ENCODE data around the gene PSMA7. TPM values are rescaled to one million over a fixed set of nuclear protein-coding genes. Genes with fewer than 3 reads are reported as not detected.
"Not testable (repeated sequence)": the region's sequence is repeated elsewhere in the genome, so short reads cannot be mapped to it uniquely, and the experiment has no call there.

Gene PSMA7
- total RNA-seq, 1 donor from 2014 or later: 318 TPM

DNA sequence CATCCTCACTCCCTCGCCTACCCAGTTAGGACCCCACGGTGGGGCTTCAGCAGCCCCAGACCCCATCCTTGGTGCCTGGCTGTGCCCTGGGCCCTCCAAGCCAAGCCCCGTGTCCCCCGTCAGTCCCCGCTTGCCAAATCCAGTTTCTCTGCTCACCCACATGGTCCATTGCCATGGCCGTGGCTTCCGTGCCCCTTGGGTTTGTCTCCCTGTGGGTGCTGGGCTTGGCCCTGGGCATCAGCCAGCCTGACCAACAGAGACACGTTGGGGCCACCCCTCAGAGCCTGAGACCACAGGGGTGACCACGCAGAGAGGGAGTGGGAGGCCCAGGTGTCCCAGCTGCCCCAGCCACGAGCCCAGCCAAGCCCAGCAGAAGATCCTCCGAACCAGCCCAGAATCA is 8.0 kb upstream of the PSMA7 start:
- Mint-ChIP-seq H3K9me3 (no peaks in the 10 kb centered on the region), H3K4me1 (peaks cover 24% of the 10 kb centered on the region), H3K4me3 (no peak overlapping the region), H3K27me3 (ENCODE audit: low read depth) (no peaks in the 10 kb centered on the region), H3K27ac (ENCODE audit: unreplicated experiment) (no peak overlapping the region), H3K36me3 (ENCODE audit: low read depth) (peaks cover 24% of the 10 kb centered on the region)
- no peak for DNase-seq (ENCODE audit: low read depth, low spot score)
- TF ChIP-seq CTCF (conservative IDR thresholded peaks at IDR 0.05): no peak

- peaks cover 23% of the 10 kb centered on the region for H3K4me1 Mint-ChIP-seq
- H3K9me3 Mint-ChIP-seq: no peaks in the 10 kb centered on the region
- no peak for DNase-seq (ENCODE audit: low read depth, low spot score)
- H3K4me3 Mint-ChIP-seq: peak overlapping the region; percentile 27
- TF ChIP-seq CTCF (conservative IDR thresholded peaks at IDR 0.05): no peak
- peaks cover 24% of the 10 kb centered on the region for H3K36me3 Mint-ChIP-seq (ENCODE audit: low read depth)
- no peaks in the 10 kb centered on the region for H3K27me3 Mint-ChIP-seq (ENCODE audit: low read depth)
- H3K27ac Mint-ChIP-seq (ENCODE audit: unreplicated experiment): no peak overlapping the region
These were observed 7.0 kb upstream of the PSMA7 start for GRCh38 chr20:62150310-62150575.

DNA sequence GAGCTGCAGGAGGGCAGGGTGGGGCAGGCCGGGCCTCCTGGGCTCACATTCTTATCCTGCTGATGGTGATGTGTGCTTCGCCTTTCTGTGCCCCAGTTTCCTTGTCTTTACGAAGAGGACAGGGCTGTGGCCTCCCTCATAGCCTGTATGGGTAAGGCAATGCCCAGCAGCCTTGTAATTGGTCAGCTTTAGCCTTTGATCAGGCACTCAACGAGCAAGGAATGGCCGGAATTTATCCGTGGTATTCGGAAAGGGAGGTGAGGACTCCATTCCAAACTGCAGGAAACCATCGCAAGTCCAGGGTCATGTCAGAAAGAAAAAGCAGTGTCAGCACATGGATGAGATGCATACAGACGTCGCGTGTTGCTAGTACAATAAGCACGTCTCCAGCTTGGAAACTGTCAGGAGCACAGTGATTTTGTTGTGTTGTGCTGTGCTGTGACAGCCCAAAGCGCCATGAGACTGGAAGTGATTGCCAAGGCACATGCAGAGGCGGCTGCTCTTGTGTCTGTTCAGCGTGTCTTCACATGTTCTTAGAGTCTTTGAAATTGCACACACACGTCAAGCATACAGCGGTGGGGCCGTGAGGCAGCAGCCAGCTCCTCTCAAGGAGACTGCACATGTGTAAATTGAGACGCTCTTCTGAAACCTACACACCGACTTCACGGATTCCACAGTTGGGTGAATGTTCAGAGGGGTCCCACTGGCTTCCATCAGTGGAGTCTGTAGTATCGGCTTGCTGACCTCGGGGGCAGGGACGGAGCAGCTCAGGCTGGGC is 6.5 kb upstream of the PSMA7 start:
- Mint-ChIP-seq H3K9me3 (no peaks in the 10 kb centered on the region), H3K36me3 (ENCODE audit: low read depth) (peaks cover 22% of the 10 kb centered on the region), H3K4me3 (peak overlapping the region; percentile 49), H3K4me1 (peaks cover 28% of the 10 kb centered on the region), H3K27me3 (ENCODE audit: low read depth) (no peaks in the 10 kb centered on the region), H3K27ac (ENCODE audit: unreplicated experiment) (peak overlapping the region; percentile 12)
- DNase-seq (ENCODE audit: low read depth, low spot score): no peak
- no peak for TF ChIP-seq CTCF (conservative IDR thresholded peaks at IDR 0.05)

- H3K9me3 Mint-ChIP-seq: no peaks in the 10 kb centered on the region
- no peak overlapping the region for H3K4me3 Mint-ChIP-seq
These were observed 5.7 kb upstream of the PSMA7 start for GRCh38 chr20:62148908-62149314.

GRCh38 chr20:62148383-62148782 is 5.2 kb upstream of the PSMA7 start:
- not testable (repeated sequence) for DNase-seq (ENCODE audit: low read depth, low spot score); H3K4me3 Mint-ChIP-seq; H3K27me3 Mint-ChIP-seq (ENCODE audit: low read depth); H3K9me3 Mint-ChIP-seq; H3K27ac Mint-ChIP-seq (ENCODE audit: unreplicated experiment)
- Mint-ChIP-seq H3K36me3 (ENCODE audit: low read depth) (peaks cover 10% of the 10 kb centered on the region), H3K4me1 (peaks cover 32% of the 10 kb centered on the region)

More at GRCh38 chr20:62148908-62149314, 5.7 kb upstream of the PSMA7 start:
- H3K36me3 Mint-ChIP-seq (ENCODE audit: low read depth): peaks cover 15% of the 10 kb centered on the region
- peak overlapping the region; percentile 12 for H3K27ac Mint-ChIP-seq (ENCODE audit: unreplicated experiment)
- no peaks in the 10 kb centered on the region for H3K27me3 Mint-ChIP-seq (ENCODE audit: low read depth)
- DNase-seq (ENCODE audit: low read depth, low spot score): no peak
- no peak for TF ChIP-seq CTCF (conservative IDR thresholded peaks at IDR 0.05)
- peaks cover 32% of the 10 kb centered on the region for H3K4me1 Mint-ChIP-seq

- Mint-ChIP-seq H3K27ac (ENCODE audit: unreplicated experiment) (no peak overlapping the region), H3K27me3 (ENCODE audit: low read depth) (no peaks in the 10 kb centered on the region), H3K4me1 (peaks cover 32% of the 10 kb centered on the region), H3K9me3 (no peaks in the 10 kb centered on the region), H3K36me3 (ENCODE audit: low read depth) (peaks cover 5% of the 10 kb centered on the region), H3K4me3 (peak overlapping the region; percentile 78)
- TF ChIP-seq CTCF (conservative IDR thresholded peaks at IDR 0.05): no peak
- DNase-seq (ENCODE audit: low read depth, low spot score): no peak
These were observed 4.3 kb upstream of the PSMA7 start for GRCh38 chr20:62147528-62147927.
